CD4-positive, alpha-beta T cell treated with Interleukin-4 for 1 hour (primary cell): ENCODE measurements around the gene MAPK1.
"Not testable (repeated sequence)": the region's sequence is repeated elsewhere in the genome, so short reads cannot be mapped to it uniquely, and the experiment has no call there.

Experiments used
- DNase-seq, 2 donors: peaks; one replicate each; pipeline ENCODE4 v3.0.0-alpha.2; 2020 to 2022

The MAPK1 gene

GRCh38 chr22:21787565-21787964 lies 79.9 kb downstream of the MAPK1 start:
- not testable (repeated sequence) for DNase-seq

- peak; percentile 31 to 41 for DNase-seq
Observed at GRCh38 chr22:21780259-21780658, 87.2 kb downstream of the MAPK1 start.

DNA sequence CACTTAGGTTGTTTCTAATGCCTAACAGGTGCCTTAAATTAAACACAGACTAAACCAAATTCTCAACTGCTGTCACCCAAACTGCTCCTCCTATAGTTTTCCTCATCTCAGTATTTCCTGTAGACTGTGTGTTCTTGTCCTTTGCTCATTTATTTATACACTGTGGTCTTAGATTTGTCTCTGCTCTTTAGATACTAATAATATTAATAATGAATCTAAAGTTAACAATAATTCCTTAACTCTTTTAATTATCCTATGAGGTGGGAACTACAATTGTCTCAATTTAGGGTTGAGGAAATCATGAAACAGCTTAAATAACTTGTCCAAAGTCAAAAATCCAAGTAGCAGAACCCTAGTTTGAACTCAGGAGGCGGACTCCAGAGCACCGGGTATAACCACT lies 88.0 kb downstream of the MAPK1 start:
- DNase-seq, result no peak

DNA sequence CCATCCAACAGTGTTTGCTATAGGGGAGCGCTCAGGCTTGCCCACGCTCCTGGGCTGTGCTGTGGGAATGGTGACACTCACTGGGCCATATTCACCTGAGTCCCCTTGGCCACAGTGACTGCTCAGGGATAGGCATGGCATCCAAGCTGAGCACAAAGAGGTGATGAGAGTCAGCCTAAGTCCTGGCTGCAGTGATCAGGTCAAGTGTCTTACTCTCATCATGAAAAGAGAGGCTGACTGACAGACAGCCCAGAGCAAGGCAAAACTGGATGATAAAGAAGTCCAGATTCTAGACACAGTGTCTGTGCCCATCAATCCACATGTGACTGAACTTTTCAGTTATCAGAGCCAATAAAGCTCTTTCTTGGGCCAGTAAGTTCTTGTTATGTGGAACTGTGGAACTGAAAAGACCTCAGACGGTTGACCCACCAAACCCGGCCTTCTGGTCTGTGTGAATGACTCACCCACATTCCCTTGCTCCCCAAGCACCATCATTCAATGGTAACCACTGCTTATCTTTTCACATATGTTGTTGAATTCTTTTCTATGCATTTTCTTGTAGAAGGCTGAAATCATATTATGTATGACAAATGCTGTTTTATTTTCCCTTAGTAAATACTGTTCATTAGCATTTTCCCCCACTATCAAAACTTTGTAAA lies 88.6 kb downstream of the MAPK1 start:
- no peak for DNase-seq

GRCh38 chr22:21771631-21771976 lies 95.8 kb downstream of the MAPK1 start:
- DNase-seq, result no peak

DNA sequence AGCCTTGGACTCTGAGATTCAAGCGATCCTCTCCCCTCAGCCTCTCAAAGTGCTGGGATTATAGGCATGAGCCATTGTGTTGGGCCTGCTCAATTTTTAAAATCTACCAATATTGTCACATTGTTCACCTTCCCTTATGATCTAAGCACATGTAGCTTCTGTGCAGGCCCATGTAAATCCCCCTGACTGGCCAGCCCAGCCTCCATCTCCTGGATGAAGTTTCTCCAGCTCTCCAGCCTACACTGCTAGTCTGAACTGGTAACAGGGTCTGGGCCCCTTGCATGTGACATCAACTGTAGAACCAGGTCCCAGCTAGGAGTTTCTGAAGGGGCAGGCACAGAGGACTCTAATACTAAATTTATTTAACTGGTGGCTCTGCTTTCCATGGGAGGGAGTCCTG lies 99.0 kb downstream of the MAPK1 start:
- no peak for DNase-seq

DNA sequence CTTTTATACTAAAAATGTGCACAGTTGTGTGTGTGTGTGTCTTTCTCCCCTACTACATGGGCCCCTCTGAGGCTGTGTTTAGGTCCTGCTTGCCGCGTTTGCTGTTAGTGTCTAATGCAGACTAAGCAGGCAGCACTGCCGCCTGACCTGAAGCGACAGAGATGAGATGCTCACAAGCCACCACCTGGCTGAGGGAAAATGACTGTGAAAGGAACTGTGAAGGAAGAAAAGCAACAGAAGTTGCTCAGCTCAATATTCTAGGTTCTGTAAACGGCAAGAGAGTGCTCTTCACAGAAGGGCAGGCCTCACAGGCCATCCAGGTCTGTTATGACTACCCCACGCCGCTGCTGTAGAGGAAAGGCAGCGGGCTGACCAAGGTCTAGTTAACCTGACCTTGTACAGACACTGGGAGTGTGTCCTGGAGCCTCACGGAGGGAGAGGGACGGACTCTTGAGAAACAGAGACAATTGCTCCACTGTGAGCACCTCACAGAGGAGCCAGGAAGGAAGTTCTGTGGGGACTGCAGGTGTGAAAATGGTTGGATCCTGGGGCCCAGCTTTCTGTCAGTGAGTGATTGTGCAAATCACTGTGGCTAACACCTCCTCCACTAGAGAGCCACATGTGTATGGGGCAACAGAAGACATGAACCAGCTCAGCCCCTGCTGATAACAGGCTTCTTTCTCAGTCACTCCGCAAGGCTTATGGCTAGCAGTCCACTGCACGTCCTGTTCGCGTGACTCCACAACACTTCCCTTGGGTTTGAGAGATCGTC lies 100.6 kb downstream of the MAPK1 start:
- peak; percentile 68 to 75 for DNase-seq

DNA sequence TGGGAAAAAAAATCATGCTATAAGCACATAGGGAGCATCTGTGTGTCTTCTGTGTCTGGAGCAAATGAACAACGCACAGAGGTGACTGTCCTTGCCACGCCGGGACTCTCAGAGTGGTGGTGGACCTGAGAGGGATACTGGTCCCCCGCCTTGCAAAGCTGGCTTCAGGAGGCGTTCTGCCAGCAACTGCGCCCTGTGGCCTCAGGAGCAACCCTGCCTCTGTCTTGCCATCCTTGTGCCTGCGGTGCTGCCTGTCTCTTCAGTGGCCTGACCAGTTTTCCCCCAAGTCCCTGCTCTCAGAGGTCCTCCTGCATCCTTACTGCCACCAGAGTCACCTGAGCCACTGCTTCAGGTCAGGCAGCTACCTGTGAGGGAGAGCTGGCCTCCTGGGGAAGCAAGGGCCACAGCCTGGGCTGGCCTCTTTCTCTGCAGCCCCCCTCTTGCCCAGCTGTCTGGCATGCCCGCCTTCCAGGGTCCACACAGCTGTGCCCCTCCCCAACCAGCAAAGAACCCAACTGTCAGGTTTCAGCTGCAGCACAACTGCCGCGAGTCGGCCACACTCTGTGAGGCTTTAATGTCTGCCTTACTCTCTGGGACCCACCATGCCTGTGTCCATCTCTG lies 101.4 kb downstream of the MAPK1 start:
- DNase-seq, result no peak

DNA sequence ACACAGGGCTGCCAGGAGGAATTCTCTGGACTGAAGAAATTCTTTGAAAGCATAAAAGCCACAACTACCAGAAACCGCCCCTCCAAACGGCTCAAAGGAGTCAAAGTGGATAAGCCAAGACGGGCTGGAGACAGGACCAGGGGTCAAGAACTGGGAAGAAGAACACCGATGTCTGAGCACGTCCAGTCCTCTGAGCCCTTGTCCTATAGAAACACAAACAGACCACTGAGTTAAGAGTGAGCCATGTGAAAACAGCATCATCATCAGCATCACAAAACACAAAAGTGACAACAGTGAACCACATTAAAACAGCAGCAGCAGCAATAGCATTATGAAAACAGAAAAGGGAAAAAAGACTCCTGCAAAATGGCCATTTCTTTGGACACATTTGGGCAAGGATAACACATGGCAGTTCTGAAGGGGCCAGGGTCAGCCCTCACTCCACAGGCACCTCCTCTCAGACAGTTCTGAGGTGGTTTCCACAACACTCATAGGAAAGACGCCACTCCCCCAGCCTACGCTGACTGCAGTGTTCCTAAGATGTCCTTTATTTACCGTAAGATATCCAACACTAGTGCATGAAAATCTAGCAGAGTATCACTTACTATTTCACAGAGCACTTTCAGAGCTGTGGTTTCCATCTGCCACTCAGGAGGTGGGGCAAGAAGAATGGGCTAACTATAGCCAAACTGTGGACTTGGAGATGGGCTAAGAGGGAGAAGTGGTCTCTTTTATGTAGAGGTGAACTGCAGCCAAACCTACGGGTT lies 103.2 kb downstream of the MAPK1 start:
- peak in 1 of 2 donors; percentile 23 for DNase-seq

- peak; percentile 45 to 62 for DNase-seq
Observed at GRCh38 chr22:21762712-21763581, 104.5 kb downstream of the MAPK1 start.

GRCh38 chr22:21761994-21762680 lies 105.3 kb downstream of the MAPK1 start:
- DNase-seq, result no peak

- DNase-seq, result no peak
Observed at GRCh38 chr22:21761086-21761485, 106.4 kb downstream of the MAPK1 start.

DNA sequence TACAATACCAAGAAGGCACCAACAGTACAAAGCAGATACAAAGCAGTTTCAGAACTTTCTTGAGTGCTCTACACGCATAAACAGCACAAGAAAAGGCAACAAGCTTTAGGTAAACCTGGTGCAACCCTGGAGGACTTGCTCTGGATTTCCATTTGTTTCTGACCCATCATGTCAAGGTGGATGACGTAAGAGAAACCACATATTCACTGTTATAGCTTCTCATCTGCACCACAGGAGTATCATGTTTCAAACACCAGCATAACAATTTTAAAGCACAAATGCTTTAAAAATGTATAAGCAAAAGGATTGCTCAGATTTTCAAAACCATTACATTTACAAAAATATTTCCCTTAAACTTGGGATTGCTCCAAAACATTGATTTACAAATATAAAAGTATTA lies 106.8 kb downstream of the MAPK1 start:
- no peak for DNase-seq

DNA sequence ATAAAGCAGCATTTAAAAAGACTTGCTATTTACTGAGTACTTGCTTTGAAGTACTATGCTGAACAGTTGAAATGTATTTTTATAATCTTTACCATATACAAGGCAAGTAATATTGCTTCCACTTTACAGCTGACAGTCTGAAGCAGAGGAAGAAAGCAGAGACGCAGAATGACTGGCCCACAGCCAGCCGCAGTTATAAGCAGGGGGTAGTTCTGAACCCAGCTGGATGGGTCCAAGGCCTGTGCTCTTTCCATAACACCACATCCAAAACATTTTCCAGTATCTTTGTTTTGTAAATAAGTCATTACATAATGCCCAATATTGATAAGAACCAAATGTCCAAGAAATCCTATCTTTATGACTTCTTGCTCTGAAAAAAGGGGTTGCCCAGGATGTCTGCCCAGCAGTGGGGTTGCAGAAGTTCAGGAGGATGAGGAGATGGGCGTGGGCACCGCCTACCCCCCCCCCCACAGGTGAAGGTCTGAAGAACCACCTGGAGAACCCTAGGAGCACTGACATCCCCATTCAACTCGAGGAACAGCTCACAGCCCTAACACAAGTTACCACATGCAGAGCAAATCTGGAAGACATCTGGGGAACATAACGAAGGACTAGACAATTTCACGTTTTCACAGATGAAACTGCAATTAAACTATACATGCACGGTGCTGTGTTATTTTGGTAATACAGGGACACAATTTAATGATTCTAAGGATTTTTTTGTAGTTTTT lies 107.6 kb downstream of the MAPK1 start:
- DNase-seq, result no peak

GRCh38 chr22:21759093-21759492 lies 108.4 kb downstream of the MAPK1 start:
- no peak for DNase-seq

GRCh38 chr22:21758091-21758864 lies 109.2 kb downstream of the MAPK1 start:
- no peak for DNase-seq

DNA sequence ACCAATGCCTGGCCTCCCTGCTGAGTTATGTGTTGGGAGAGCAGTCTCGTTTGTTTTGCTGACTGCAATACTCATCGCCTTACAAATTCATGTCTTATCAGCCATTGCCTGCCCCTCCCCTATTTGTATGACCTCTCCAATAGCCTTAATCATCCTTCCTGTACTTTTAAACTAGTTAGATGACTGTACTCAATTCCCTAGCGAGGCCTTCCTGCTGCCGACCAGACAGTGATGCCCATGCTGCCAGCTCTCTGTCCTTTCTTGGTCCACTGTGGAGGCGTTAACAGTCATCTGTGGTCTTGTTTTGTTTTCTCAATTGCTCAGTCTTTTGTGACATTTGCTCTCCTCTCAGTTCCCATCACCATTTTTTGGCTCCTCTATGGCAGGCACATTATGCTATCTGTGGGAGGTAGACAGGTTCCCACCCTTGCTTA lies 111.6 kb downstream of the MAPK1 start:
- DNase-seq, result no peak

- DNase-seq, result peak in 1 of 2 donors; percentile 47
Observed at GRCh38 chr22:21754523-21754922, 112.9 kb downstream of the MAPK1 start.

- DNase-seq, result no peak
Observed at GRCh38 chr22:21753374-21754111, 113.9 kb downstream of the MAPK1 start.
